ENCODE measurements around the gene LRRC26.

- TF ChIP-seq, protein P1, sequence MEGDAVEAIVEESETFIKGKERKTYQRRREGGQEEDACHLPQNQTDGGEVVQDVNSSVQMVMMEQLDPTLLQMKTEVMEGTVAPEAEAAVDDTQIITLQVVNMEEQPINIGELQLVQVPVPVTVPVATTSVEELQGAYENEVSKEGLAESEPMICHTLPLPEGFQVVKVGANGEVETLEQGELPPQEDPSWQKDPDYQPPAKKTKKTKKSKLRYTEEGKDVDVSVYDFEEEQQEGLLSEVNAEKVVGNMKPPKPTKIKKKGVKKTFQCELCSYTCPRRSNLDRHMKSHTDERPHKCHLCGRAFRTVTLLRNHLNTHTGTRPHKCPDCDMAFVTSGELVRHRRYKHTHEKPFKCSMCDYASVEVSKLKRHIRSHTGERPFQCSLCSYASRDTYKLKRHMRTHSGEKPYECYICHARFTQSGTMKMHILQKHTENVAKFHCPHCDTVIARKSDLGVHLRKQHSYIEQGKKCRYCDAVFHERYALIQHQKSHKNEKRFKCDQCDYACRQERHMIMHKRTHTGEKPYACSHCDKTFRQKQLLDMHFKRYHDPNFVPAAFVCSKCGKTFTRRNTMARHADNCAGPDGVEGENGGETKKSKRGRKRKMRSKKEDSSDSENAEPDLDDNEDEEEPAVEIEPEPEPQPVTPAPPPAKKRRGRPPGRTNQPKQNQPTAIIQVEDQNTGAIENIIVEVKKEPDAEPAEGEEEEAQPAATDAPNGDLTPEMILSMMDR (IDR thresholded peaks at IDR 0.05) = no peak
- no peak for TF ChIP-seq POLR2A (IDR thresholded peaks at IDR 0.05)
Observed at GRCh38 chr9:137216188-137216965, 46.5 kb upstream of the LRRC26 start.

Data from stomach (tissue), 4 donors.